B cell (primary cell): Measurements from ENCODE around the gene SGSH. TPM values are rescaled to one million over a fixed set of nuclear protein-coding genes. Genes with fewer than 3 reads are reported as not detected.

Experiments
- ATAC-seq: fragments of 200-7000 bp; cut with Tn5 transposase; one replicate; pipeline ENCODE4 v1.10.0; 2021; ENCODE audit warnings: low read depth, mild to moderate bottlenecking, moderate number of reproducible peaks, moderate library complexity
- CTCF ChIA-PET: fragments of 350-600 bp; sonication (Branson Sonifier 250); formaldehyde crosslinking; loops from one replicate; lab custom pipeline; 2021; ENCODE audit warnings: antibody characterized with exemption, inconsistent platforms; lab: Charles Lee
- POLR2A ChIA-PET: fragments of 350-600 bp; sonication (Branson Sonifier 250); formaldehyde crosslinking; loops from one replicate; lab custom pipeline; 2021; ENCODE audit warnings: antibody characterized with exemption; lab: Charles Lee
- DNase-seq: peaks from one replicate; pipeline ENCODE4 v3.0.0; 2013
- H2AFZ ChIP-seq: 2 replicates; pipeline ENCODE4 v1.6.1; 2012; ENCODE audit warnings: mild to moderate bottlenecking, low read depth, low read length; ENCODE audit not compliant: insufficient read depth, poor library complexity, severe bottlenecking
- H3K27ac ChIP-seq, 2 donors: 1 replicate in 1 of 2; 2 replicates in 1 of 2; pipeline ENCODE4 v1.5.1; 2012 to 2013; ENCODE audit warnings: low read length in 2 of 2, mild to moderate bottlenecking in 2 of 2, moderate library complexity in 1 of 2
- H3K27me3 ChIP-seq, 4 experiments: fragments of 200-600 bp in 1 of 4; sonication (generic) in 1 of 4; replicated peaks in 1 of 4; 1 replicate in 2 of 4; 2 replicates in 2 of 4; pipeline versions ENCODE4 v1.6.1 to v1.7.0; 2013 to 2016; ENCODE audit warnings: low read length in 3 of 4, mild to moderate bottlenecking in 2 of 4, mixed read lengths in 1 of 4, moderate library complexity in 1 of 4; ENCODE audit not compliant: insufficient read depth in 4 of 4, control insufficient read depth in 3 of 4; ENCODE audit errors: control extremely low read depth in 1 of 4
- H3K36me3 ChIP-seq, 2 experiments: replicated peaks in 1 of 2; 1 replicate in 1 of 2; 2 replicates in 1 of 2; pipeline versions ENCODE4 v1.6.1 to v1.7.1; 2013; ENCODE audit warnings: low read length in 1 of 2; ENCODE audit not compliant: insufficient read depth in 2 of 2, control insufficient read depth in 1 of 2; ENCODE audit errors: control extremely low read depth in 1 of 2, extremely low read depth in 1 of 2
- H3K4me1 ChIP-seq, 2 donors: fragments of 200-600 bp in 1 of 2; sonication (generic) in 1 of 2; 1 replicate in 1 of 2; 2 replicates in 1 of 2; pipeline versions ENCODE4 v1.5.1 to v1.6.1; 2013 to 2017; ENCODE audit warnings: low read length in 2 of 2; ENCODE audit not compliant: control insufficient read depth in 2 of 2, insufficient read depth in 2 of 2
- H3K4me2 ChIP-seq: replicated peaks from 2 replicates; pipeline ENCODE3; 2012; ENCODE audit warnings: mild to moderate bottlenecking, low read depth, low read length; ENCODE audit not compliant: poor library complexity, severe bottlenecking
- H3K4me3 ChIP-seq, 5 experiments: fragments of 200-600 bp in 1 of 5; sonication (generic) in 1 of 5; 1 replicate in 3 of 5; 2 replicates in 2 of 5; pipeline versions ENCODE4 v1.5.1 to v1.7.0; 2011 to 2016; ENCODE audit warnings: low read length in 4 of 5, mild to moderate bottlenecking in 4 of 5, low read depth in 2 of 5, control low read depth in 1 of 5, moderate library complexity in 1 of 5; ENCODE audit not compliant: insufficient read depth in 1 of 5; ENCODE audit errors: control extremely low read depth in 1 of 5, extremely low read depth in 1 of 5
- H3K79me2 ChIP-seq: fragments of 200-600 bp; sonication (generic); one replicate; pipeline ENCODE4 v1.6.0; 2016; ENCODE audit warnings: low read length; ENCODE audit not compliant: control insufficient read depth, insufficient read depth
- H3K9ac ChIP-seq: fragments of 200-600 bp; sonication (generic); 2 replicates; pipeline ENCODE4 v1.6.1; 2017; ENCODE audit warnings: mild to moderate bottlenecking, low read length, moderate library complexity
- H3K9me3 ChIP-seq, 3 donors: one replicate each; pipeline versions ENCODE4 v1.6.1 to v1.7.1; 2013; ENCODE audit warnings: low read length in 2 of 3; ENCODE audit not compliant: control insufficient read depth in 2 of 3, insufficient read depth in 1 of 3; ENCODE audit errors: control extremely low read depth in 1 of 3
- H4K20me1 ChIP-seq: 2 replicates; pipeline ENCODE4 v1.6.0; 2012; ENCODE audit warnings: mild to moderate bottlenecking, low read length; ENCODE audit not compliant: insufficient read depth, control insufficient read depth, poor library complexity, severe bottlenecking
- H3K27ac Mint-ChIP-seq: one replicate; pipeline ENCODE4 v1.8.0; 2021; ENCODE audit warnings: mixed read lengths
- H3K27me3 Mint-ChIP-seq: one replicate; pipeline ENCODE4 v1.8.0; 2021; ENCODE audit warnings: mixed read lengths
- H3K4me1 Mint-ChIP-seq: one replicate; pipeline ENCODE4 v1.8.0; 2021; ENCODE audit warnings: mixed read lengths
- H3K4me3 Mint-ChIP-seq: one replicate; pipeline ENCODE4 v1.8.0; 2021; ENCODE audit warnings: mixed read lengths
- H3K9me3 Mint-ChIP-seq: one replicate; pipeline ENCODE4 v1.8.0; 2022; ENCODE audit warnings: mixed read lengths; ENCODE audit not compliant: insufficient read depth
- CTCF ChIP-seq: fragments of 200-600 bp; IDR thresholded peaks from one replicate; pipeline ENCODE4 v1.8.0; 2022; ENCODE audit warnings: antibody characterized with exemption, mild to moderate bottlenecking
- EZH2 ChIP-seq: IDR thresholded peaks from 2 replicates; pipeline ENCODE4 v1.6.1; 2012; ENCODE audit warnings: borderline replicate concordance, low read depth, mild to moderate bottlenecking, moderate library complexity, low read length; ENCODE audit not compliant: insufficient read depth, poor library complexity, severe bottlenecking
- WGBS: methylation state at CpG from one replicate; pipeline ENCODE4 v1.1.5; 2013; ENCODE audit warnings: missing lambda C conversion rate; ENCODE audit not compliant: insufficient coverage; 5-methylcytosine and 5-hydroxymethylcytosine counted together
- intact Hi-C: fragments of 100-400 bp; cut with micrococcal nuclease; formaldehyde crosslinking; loops from one replicate; pipeline ENCODE4 v1.10.0; 2022
- polyA plus RNA-seq: library from polyadenylated mRNA; depleted of rRNA; stranded (reverse); fragments of >200 nt; gene quantifications from 2 replicates; pipeline ENCODE4 v1.2.3, GENCODE V29; 2012
- total RNA-seq, 2 donors: library from RNA; stranded (reverse); fragments of 120-200 nt in 1 of 2; gene quantifications; 1 replicate in 1 of 2; 2 replicates in 1 of 2; pipeline versions ENCODE4 v1.2.3 to v1.2.4, GENCODE V29; 2013 to 2022

SGSH gene
- total and polyA plus RNA-seq, 2 donors (not counting 1 experiment from before 2014, with no cell fraction given) = 44.5 to 83.7 TPM

GRCh38 chr17:80181431-80181830 is 38.7 kb downstream of the SGSH start:
- no peak overlapping the region for H3K4me3 ChIP-seq
- no peak overlapping the region for H3K9ac ChIP-seq
- H3K4me2 ChIP-seq = no peak overlapping the region
- no peaks in the 10 kb centered on the region for H3K4me1 ChIP-seq
- no peak overlapping the region for H2AFZ ChIP-seq
- TF ChIP-seq EZH2 = no peak
- no peak for TF ChIP-seq CTCF
- Mint-ChIP-seq H3K9me3 (no peaks in the 10 kb centered on the region), H3K27ac (no peak overlapping the region), H3K4me1 (no peaks in the 10 kb centered on the region), H3K4me3 (no peak overlapping the region), H3K27me3 (peaks cover 7% of the 10 kb centered on the region)
- H3K27ac ChIP-seq = no peak overlapping the region
- intact Hi-C loops = no loop called here
- peaks cover 0 to 2% (median 0%) of the 10 kb centered on the region in 4 experiments for H3K27me3 ChIP-seq
- CTCF ChIA-PET = no interaction called here
- ATAC-seq (no peak), DNase-seq (no peak)
- POLR2A ChIA-PET = no interaction called here
- no peaks in the 10 kb centered on the region for H3K36me3 ChIP-seq
- H3K9me3 ChIP-seq = no peaks in the 10 kb centered on the region
- H3K79me2 ChIP-seq = no peaks in the 10 kb centered on the region
- 85% methylated on average over 11 of the region's 17 CpGs for WGBS
- H4K20me1 ChIP-seq = no peaks in the 10 kb centered on the region

GRCh38 chr17:80180192-80180591 is 39.9 kb downstream of the SGSH start:
- POLR2A ChIA-PET = no interaction called here
- H3K36me3 ChIP-seq = no peaks in the 10 kb centered on the region
- no peak overlapping the region for H3K27ac Mint-ChIP-seq

More at GRCh38 chr17:80180192-80180591, 39.9 kb downstream of the SGSH start:
- no peaks in the 10 kb centered on the region for H3K79me2 ChIP-seq
- H3K4me2 ChIP-seq = no peak overlapping the region
- CTCF ChIA-PET = no interaction called here
- H3K4me3 Mint-ChIP-seq = no peak overlapping the region
- H4K20me1 ChIP-seq = no peaks in the 10 kb centered on the region
- no peaks in the 10 kb centered on the region for H3K4me1 ChIP-seq
- TF ChIP-seq EZH2 (no peak), CTCF (no peak)
- peaks cover 7% of the 10 kb centered on the region for H3K27me3 Mint-ChIP-seq
- H3K27me3 ChIP-seq = peaks cover 0 to 2% (median 0%) of the 10 kb centered on the region in 4 experiments
- intact Hi-C loops = no loop called here
- H3K9me3 Mint-ChIP-seq = no peaks in the 10 kb centered on the region
- H3K4me3 ChIP-seq = no peak overlapping the region
- H3K9ac ChIP-seq = no peak overlapping the region
- DNase-seq = no peak
- WGBS = 91% methylated on average over 14 of the region's 14 CpGs
- no peak overlapping the region for H3K27ac ChIP-seq
- H2AFZ ChIP-seq = no peak overlapping the region
- no peaks in the 10 kb centered on the region for H3K9me3 ChIP-seq
- ATAC-seq = no peak
- H3K4me1 Mint-ChIP-seq = no peaks in the 10 kb centered on the region
